ENCODE measurements around the gene GPR119. TPM values are rescaled to one million over a fixed set of nuclear protein-coding genes. Genes with fewer than 3 reads are reported as not detected.
"Not testable (repeated sequence)": the region's sequence is repeated elsewhere in the genome, so short reads cannot be mapped to it uniquely, and the experiment has no call there.

GPR119 gene
- not detected in 2 replicates for total RNA-seq (2014; rRNA removed; shearing (Covaris generic); ENCODE audit: low replicate concordance)

DNA sequence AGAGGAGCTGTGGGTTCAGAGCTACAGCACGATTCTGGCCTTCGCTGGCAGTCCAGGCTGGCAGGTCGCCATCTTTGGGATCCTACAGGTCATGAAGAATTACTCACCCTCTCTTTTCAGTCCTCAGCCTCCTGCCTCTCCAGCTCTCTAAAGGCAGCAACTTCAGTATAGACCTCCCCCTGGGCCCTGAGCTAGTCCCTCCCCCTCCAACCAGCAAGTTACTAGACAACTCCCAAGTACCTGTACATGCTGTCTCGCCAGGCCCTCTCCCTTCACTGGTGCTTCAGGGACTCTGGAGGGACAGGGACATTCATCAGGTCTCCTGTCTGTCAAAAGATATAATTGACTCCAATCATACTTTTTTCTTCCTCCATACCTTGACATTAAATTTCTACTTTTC is at the start of gene GPR119:
GPR119 (minus strand) TSS at position 155 of the 400 bp plus-strand sequence. CDS start 227 bp downstream, outside the sequence.
- peak; percentile 2 for DNase-seq
- Histone ChIP-seq H3K36me3 (no peaks in the 10 kb centered on the region), H3K27me3 (no peaks in the 10 kb centered on the region), H3K4me3 (no peak within 1 kb of the TSS), H3K9me3 (no peaks in the 10 kb centered on the region)

DNA sequence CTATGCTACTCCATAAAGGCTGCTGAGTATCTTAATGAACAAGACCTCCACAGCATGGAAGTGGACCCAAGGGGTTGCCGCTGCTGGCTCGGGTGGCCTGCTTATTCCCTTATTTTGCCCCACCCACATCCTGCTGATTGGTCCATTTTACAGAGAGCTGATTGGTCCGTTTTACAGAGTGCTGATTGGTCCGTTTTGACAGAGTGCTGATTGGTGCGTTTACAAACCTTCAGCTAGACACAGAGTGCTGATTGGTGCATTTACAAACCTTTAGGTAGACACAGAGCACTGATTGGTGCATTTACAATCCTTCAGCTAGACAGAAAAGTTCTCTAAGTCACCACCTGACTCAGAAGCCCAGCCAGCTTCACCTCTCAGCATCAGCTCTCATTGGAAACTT is 43.8 kb upstream of the GPR119 start:
- not testable (repeated sequence) for H3K4me3 ChIP-seq, DNase-seq, H3K27me3 ChIP-seq, H3K9me3 ChIP-seq, H3K36me3 ChIP-seq

DNA sequence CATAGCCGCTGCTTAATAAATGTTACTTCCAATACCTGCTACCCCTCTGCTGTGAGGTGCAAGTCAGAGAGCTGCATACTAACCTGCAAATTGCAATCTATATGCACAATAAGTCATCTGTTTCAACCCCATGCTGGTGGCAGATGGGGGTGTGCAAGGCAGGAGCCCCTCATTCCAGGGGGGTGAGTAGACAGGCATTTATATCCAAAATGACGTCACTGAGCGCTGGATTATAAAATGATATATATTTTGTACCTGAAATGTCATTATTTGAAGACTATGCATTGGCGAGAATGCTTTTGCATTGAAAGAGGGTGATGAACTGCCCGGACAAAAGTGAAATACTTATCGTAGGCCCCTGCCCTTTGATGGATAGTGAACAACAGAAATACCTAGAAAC is 41.1 kb upstream of the GPR119 start:
- no peaks in the 10 kb centered on the region for H3K36me3 ChIP-seq
- H3K27me3 ChIP-seq, result no peaks in the 10 kb centered on the region
- no peak for DNase-seq
- H3K4me3 ChIP-seq, result no peak overlapping the region
- no peaks in the 10 kb centered on the region for H3K9me3 ChIP-seq

GRCh38 chrX:130419263-130419662 is 33.8 kb upstream of the GPR119 start:
- Histone ChIP-seq H3K4me3 (no peak overlapping the region), H3K27me3 (no peaks in the 10 kb centered on the region), H3K36me3 (no peaks in the 10 kb centered on the region; the same call in 1 of the 2 replicates), H3K9me3 (no peaks in the 10 kb centered on the region)
- DNase-seq, result no peak

GRCh38 chrX:130418740-130419139 is 33.3 kb upstream of the GPR119 start:
- Histone ChIP-seq H3K9me3 (no peaks in the 10 kb centered on the region), H3K4me3 (no peak overlapping the region), H3K27me3 (no peaks in the 10 kb centered on the region), H3K36me3 (no peaks in the 10 kb centered on the region; the same call in 1 of the 2 replicates)
- DNase-seq, result no peak

DNA sequence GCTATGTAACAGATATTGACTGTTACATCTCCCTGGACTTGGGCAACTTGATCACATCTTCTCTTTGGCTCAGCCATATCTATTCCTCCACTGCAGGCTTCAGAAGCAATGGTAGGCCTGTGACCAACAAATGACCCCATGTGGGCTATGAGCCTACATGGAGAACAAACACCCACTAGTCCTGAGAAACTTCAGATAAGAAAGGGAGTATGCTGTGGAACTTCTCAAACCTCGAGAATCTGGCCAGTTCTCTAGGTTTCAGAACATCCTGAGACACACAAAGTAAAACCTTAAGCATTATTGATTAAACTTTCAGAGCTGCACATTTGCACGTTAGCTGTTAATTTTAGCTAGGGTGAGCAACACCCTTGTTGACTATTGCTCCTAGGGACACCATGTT is 32.6 kb upstream of the GPR119 start:
- no peaks in the 10 kb centered on the region for H3K27me3 ChIP-seq
- DNase-seq, result no peak
- no peak overlapping the region for H3K4me3 ChIP-seq

DNA sequence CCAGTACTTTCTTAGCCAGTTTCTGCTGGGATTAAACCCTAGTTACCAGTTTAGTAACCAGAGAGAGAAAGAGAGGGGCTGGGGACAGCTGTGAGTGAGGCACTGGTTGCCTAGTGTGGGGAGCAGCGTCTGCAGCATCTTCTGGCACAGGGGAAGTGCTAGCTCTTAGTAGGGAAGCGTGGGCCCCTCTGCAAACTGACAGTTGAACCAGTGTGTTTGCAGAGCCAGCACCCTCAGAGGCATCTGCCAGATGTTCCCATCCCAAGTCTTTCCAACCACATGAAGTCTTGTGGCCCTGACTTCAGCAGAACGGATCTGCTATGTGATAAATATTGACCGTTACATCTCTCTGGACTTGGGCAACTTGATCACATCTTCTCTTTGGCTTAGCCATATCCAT is 31.3 kb upstream of the GPR119 start:
- no peaks in the 10 kb centered on the region for H3K9me3 ChIP-seq
- no peak overlapping the region for H3K4me3 ChIP-seq
- H3K27me3 ChIP-seq, result no peaks in the 10 kb centered on the region
- DNase-seq, result no peak
- no peaks in the 10 kb centered on the region; the same call in 1 of the 2 replicates for H3K36me3 ChIP-seq

More for the DNA sequence above, 32.6 kb upstream of the GPR119 start:
- no peaks in the 10 kb centered on the region; the same call in 1 of the 2 replicates for H3K36me3 ChIP-seq
- H3K9me3 ChIP-seq, result no peaks in the 10 kb centered on the region

GRCh38 chrX:130415201-130415600 is 29.7 kb upstream of the GPR119 start:
- Histone ChIP-seq H3K4me3 (no peak overlapping the region), H3K27me3 (no peaks in the 10 kb centered on the region), H3K36me3 (no peaks in the 10 kb centered on the region; the same call in 1 of the 2 replicates), H3K9me3 (no peaks in the 10 kb centered on the region)
- DNase-seq, result no peak

DNA sequence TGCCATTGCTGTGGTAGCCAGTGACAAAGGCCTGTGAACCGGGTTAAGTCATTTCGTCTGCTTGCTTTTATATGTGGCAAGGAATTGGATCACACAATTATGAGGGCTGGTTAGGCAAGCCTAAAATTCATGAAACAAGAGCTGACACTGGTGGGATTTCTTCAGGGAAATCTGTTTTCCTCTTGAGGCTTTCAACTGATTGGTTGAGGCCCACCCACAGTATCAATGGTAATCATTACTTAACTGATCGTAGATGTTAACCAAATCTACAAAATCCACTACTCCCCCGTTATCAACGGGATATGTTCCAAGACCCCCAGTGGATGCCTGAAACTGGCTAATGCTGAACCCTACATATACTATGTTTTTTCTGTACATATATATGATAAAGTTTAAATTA is 29.3 kb upstream of the GPR119 start:
- Histone ChIP-seq H3K4me3 (no peak overlapping the region), H3K27me3 (no peaks in the 10 kb centered on the region), H3K9me3 (no peaks in the 10 kb centered on the region), H3K36me3 (no peaks in the 10 kb centered on the region; the same call in 1 of the 2 replicates)
- no peak for DNase-seq

DNA sequence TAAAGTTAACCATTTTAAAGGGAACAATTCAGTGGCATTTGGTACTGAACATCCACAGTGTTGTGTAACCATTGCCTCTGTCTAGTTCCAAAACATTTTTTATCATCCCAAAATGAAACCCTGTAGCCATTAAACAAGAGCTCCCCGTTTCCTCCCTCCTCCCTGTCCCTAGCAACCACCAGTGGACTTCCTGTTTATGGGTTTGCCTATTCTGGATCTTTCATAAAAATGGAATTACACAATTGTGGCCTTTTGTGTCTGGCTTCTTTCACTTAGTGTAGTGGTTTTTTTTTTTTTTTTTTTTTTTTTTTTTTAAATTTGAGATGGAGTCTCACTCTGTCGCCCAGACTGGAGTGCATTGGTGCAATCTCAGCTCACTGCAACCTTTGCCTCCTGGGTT is 27.9 kb upstream of the GPR119 start:
- H3K27me3 ChIP-seq, result no peaks in the 10 kb centered on the region
- no peaks in the 10 kb centered on the region for H3K9me3 ChIP-seq
- H3K36me3 ChIP-seq, result no peaks in the 10 kb centered on the region; the same call in 1 of the 2 replicates
- no peak for DNase-seq
- H3K4me3 ChIP-seq, result no peak overlapping the region

GRCh38 chrX:130402208-130402684 is 16.8 kb upstream of the GPR119 start:
- Histone ChIP-seq H3K9me3 (no peaks in the 10 kb centered on the region), H3K4me3 (peak overlapping the region; percentile 64), H3K36me3 (peaks cover 5% of the 10 kb centered on the region; the same call in 1 of the 2 replicates), H3K27me3 (no peaks in the 10 kb centered on the region)
- DNase-seq, result no peak

DNA sequence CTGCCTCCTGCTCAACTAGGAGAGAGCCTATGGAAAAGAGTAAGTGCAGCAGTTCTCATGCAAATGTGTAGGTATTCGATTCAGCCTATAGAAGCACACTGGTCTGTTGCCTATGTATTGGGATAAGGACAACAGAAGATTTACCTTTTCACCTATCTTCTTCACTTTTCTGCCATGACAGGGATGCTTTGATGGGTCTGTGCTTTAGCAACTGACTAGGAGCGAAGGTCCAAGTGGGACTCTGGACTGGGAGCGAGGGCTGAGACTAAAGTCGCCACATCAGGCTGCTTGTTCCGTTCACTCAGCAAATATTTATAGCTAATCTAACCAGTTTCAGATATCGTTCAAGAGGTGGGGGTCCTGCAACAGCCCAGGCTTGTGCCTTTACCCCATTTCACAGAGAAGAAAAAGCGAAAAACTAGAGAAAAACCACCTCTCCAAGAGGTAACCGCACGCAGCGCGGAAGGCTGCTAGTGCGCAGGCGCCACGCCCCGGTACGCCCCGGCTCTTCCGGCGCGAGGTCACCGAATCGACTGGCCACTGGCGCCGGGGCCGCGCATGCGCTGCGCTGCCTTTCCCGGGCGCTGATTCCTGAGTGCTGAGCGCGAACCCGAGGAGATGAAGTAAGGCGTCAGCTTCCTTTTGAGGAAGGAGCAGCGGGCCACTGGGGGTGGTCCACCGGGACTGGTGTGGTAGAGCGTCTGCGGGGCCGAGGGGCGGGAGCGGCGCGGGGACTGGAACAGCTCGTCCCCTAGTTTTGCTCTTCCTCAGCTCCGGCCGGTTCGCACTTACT is 16.1 kb upstream of the GPR119 start, which contains the start of gene RBMX2:
RBMX2 (plus strand) TSS at position 573 of the 793 bp plus-strand sequence; CDS start at position 619, 46 bp downstream.
- peak; percentile 70 for DNase-seq
- Histone ChIP-seq H3K4me3 (peak within 1 kb of the TSS; percentile 64), H3K36me3 (peaks cover 5% of the 10 kb centered on the region; the same call in 1 of the 2 replicates)

GRCh38 chrX:130395341-130395740 is 9.9 kb upstream of the GPR119 start:
- no peaks in the 10 kb centered on the region for H3K9me3 ChIP-seq
- no peaks in the 10 kb centered on the region for H3K27me3 ChIP-seq
- H3K4me3 ChIP-seq, result no peak overlapping the region
- DNase-seq, result no peak
- no peaks in the 10 kb centered on the region for H3K36me3 ChIP-seq

More for the DNA sequence above, 16.1 kb upstream of the GPR119 start, which contains the start of gene RBMX2:
- Histone ChIP-seq H3K9me3 (no peaks in the 10 kb centered on the region), H3K27me3 (no peaks in the 10 kb centered on the region)

DNA sequence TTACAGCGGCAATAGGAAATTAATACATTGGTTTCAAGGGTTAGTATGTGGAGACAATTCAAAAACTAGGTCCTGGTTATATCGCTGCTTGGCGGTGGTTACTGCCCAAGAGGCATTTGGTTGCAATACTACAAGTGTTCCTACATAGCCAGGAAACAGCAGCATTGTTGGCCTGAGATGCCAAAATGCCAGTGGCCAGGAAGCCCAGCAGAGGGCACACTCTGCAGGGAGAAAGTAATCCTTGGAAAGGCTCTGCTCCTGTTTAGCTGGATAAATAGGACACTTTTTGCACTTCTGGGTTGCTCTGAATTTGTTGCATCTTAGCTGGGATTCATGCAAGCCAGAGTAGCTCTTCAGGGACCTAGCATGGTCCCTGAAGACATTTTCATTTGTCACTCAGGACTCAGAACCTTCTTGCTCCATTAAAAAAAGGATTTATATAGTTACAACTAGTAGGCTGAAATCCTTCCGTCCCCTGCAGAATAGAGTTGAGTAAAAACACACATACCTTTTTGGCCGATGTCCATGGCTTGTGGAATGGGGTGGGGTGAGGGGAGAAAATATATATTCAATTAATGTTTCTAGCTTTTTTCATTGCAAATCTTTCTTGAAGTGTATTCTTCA is 8.1 kb upstream of the GPR119 start:
- peak; percentile 43 for DNase-seq
- Histone ChIP-seq H3K27me3 (no peaks in the 10 kb centered on the region), H3K9me3 (no peaks in the 10 kb centered on the region), H3K36me3 (no peaks in the 10 kb centered on the region), H3K4me3 (no peak overlapping the region)

DNA sequence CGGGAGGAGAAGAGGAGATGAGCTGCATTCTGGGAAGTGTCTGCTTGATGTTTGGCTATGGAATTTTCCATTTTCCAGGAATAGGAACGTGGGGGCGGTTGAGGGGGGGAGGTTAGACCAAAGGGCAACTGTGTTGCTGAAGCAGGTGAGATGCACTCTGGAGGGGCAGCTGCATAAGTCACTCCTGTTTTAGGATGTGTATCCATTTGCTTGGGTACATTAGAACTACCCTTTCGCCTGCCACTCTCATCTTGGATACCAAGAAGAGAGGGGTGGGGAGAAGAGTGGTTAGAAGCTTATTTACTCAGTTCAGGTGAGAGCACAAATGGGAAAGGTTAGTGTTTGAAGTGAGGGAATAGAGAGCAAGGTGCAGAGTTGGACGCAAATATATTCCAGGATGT is 934 bp upstream of the GPR119 start:
- Histone ChIP-seq H3K36me3 (no peaks in the 10 kb centered on the region), H3K9me3 (no peaks in the 10 kb centered on the region), H3K4me3 (no peak overlapping the region), H3K27me3 (no peaks in the 10 kb centered on the region)
- DNase-seq, result no peak

DNA sequence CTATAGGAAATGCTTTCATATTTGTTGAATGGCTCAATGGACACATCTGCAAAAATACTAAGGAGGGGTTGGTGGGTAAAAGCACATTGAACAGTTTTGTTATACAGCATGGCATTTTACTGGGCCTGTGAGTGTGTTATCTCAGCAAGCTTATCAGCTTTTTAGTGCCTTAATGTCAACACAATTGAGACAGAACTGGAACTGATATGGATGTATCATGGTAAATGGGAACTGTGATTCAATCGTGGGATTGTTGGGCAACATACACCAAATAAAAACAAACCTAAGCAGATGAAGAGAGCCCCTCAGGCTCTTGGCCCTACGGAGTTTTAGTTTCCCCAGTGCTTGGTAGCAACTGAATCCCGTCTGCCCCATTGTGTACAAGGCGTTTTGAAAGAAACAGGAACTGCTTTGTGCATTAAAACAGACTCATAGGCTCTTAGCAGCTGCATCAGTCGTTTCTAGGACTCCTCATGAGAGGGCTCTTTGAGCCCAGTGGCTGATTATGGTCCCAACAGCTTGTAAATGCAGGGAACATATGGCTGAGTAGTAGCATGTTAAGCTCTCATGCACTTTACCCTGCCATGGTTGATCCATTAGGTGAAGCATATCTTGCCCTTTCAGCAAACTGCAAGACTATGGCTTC is 7.3 kb downstream of the GPR119 start:
- no peak overlapping the region for H3K4me3 ChIP-seq
- no peak for DNase-seq
- H3K36me3 ChIP-seq, result no peaks in the 10 kb centered on the region
- H3K27me3 ChIP-seq, result no peaks in the 10 kb centered on the region
- no peaks in the 10 kb centered on the region for H3K9me3 ChIP-seq

- H3K36me3 ChIP-seq, result no peaks in the 10 kb centered on the region
- DNase-seq, result no peak
- H3K27me3 ChIP-seq, result no peaks in the 10 kb centered on the region
- H3K9me3 ChIP-seq, result no peaks in the 10 kb centered on the region
- no peak overlapping the region for H3K4me3 ChIP-seq
These were observed 9.4 kb downstream of the GPR119 start for GRCh38 chrX:130376077-130376476.

Data from MG63 (cell line).